H9 (cell line): ENCODE measurements around the gene MCF2L. TPM values are rescaled to one million over a fixed set of nuclear protein-coding genes. Genes with fewer than 3 reads are reported as not detected.

Experiments
- DNase-seq: peaks from one replicate; pipeline ENCODE4 v3.0.0-alpha.2; 2017
- H2AFZ ChIP-seq: one replicate; pipeline ENCODE4 v1.6.1; 2013; ENCODE audit warnings: mild to moderate bottlenecking, low read length, control low read depth, moderate library complexity
- H2AK5ac ChIP-seq: 2 replicates; pipeline ENCODE4 v1.6.1; 2013; ENCODE audit warnings: low read length, control low read depth, mixed read lengths; ENCODE audit not compliant: insufficient read length
- H2BK120ac ChIP-seq: one replicate; pipeline ENCODE4 v1.6.1; 2013; ENCODE audit warnings: low read depth, mild to moderate bottlenecking, low read length, control low read depth, inconsistent platforms; ENCODE audit not compliant: poor library complexity, severe bottlenecking
- H2BK12ac ChIP-seq: 2 replicates; pipeline ENCODE4 v1.6.1; 2013; ENCODE audit warnings: low read length, control low read depth, mixed read lengths, low read depth; ENCODE audit not compliant: insufficient read length
- H2BK15ac ChIP-seq: 2 replicates; pipeline ENCODE4 v1.6.1; 2013; ENCODE audit warnings: low read depth, low read length, control low read depth
- H2BK20ac ChIP-seq: one replicate; pipeline ENCODE4 v1.6.1; 2013; ENCODE audit warnings: low read depth, mild to moderate bottlenecking, low read length, control low read depth, inconsistent platforms; ENCODE audit not compliant: poor library complexity, severe bottlenecking
- H2BK5ac ChIP-seq: 2 replicates; pipeline ENCODE4 v1.6.1; 2013; ENCODE audit warnings: low read length, control low read depth, mixed read lengths; ENCODE audit not compliant: insufficient read length
- H3K14ac ChIP-seq: 2 replicates; pipeline ENCODE4 v1.6.1; 2013; ENCODE audit warnings: low read length, control low read depth; ENCODE audit not compliant: insufficient read depth
- H3K18ac ChIP-seq: 2 replicates; pipeline ENCODE4 v1.6.1; 2013; ENCODE audit warnings: low read depth, mild to moderate bottlenecking, mixed read lengths, low read length, control low read depth; ENCODE audit not compliant: insufficient read length
- H3K23ac ChIP-seq: 2 replicates; pipeline ENCODE4 v1.6.1; 2013; ENCODE audit warnings: low read length, control low read depth, mixed read lengths, low read depth; ENCODE audit not compliant: insufficient read length
- H3K23me2 ChIP-seq: 2 replicates; pipeline ENCODE4 v1.6.1; 2013; ENCODE audit warnings: low read depth, mild to moderate bottlenecking, mixed read lengths, low read length, control low read depth; ENCODE audit not compliant: insufficient read length, poor library complexity, severe bottlenecking
- H3K27ac ChIP-seq: 2 replicates; pipeline ENCODE4 v1.5.1; 2013; ENCODE audit warnings: low read length, control low read depth, mixed read lengths, low read depth; ENCODE audit not compliant: insufficient read length
- H3K27me3 ChIP-seq: 2 replicates; pipeline ENCODE4 v1.6.1; 2013; ENCODE audit warnings: low read length, control low read depth, inconsistent platforms; ENCODE audit not compliant: insufficient read depth
- H3K4ac ChIP-seq: 2 replicates; pipeline ENCODE4 v1.6.1; 2013; ENCODE audit warnings: low read depth, mild to moderate bottlenecking, control low read depth, inconsistent platforms, low read length, moderate library complexity
- H3K4me1 ChIP-seq: 2 replicates; pipeline ENCODE4 v1.6.1; 2013; ENCODE audit warnings: low read length, control low read depth, inconsistent platforms; ENCODE audit not compliant: insufficient read depth
- H3K4me2 ChIP-seq: 2 replicates; pipeline ENCODE4 v1.6.1; 2013; ENCODE audit warnings: low read length, control low read depth, mixed read lengths; ENCODE audit not compliant: insufficient read length, insufficient read depth
- H3K56ac ChIP-seq: 2 replicates; pipeline ENCODE4 v1.6.1; 2013; ENCODE audit warnings: low read depth, mild to moderate bottlenecking, mixed read lengths, low read length, control low read depth; ENCODE audit not compliant: insufficient read length
- H3K79me1 ChIP-seq: 2 replicates; pipeline ENCODE4 v1.6.1; 2013; ENCODE audit warnings: low read depth, mild to moderate bottlenecking, moderate library complexity, low read length, control low read depth, inconsistent platforms; ENCODE audit not compliant: insufficient read depth, poor library complexity, severe bottlenecking
- H3K79me2 ChIP-seq: 2 replicates; pipeline ENCODE4 v1.6.1; 2013; ENCODE audit warnings: low read length, control low read depth, inconsistent platforms; ENCODE audit not compliant: insufficient read depth
- H3K9ac ChIP-seq: 2 replicates; pipeline ENCODE4 v1.6.1; 2013; ENCODE audit warnings: low read length, control low read depth, mixed read lengths; ENCODE audit not compliant: insufficient read length; ENCODE audit errors: extremely low read depth
- H3K9me3 ChIP-seq: one replicate; pipeline ENCODE4 v1.6.1; 2013; ENCODE audit warnings: low read depth, low read length, inconsistent platforms; ENCODE audit not compliant: control insufficient read depth
- H3T11ph ChIP-seq: one replicate; pipeline ENCODE4 v1.6.1; 2013; ENCODE audit warnings: mild to moderate bottlenecking, low read length, control low read depth, inconsistent platforms
- H4K20me1 ChIP-seq: one replicate; pipeline ENCODE4 v1.6.1; 2013; ENCODE audit not compliant: control insufficient read depth, insufficient read length, insufficient read depth
- H4K5ac ChIP-seq: 2 replicates; pipeline ENCODE4 v1.6.1; 2013; ENCODE audit warnings: low read depth, mild to moderate bottlenecking, mixed read lengths, low read length, control low read depth; ENCODE audit not compliant: insufficient read length
- H4K8ac ChIP-seq: replicated peaks from 2 replicates; pipeline ENCODE4 v1.6.1; 2013; ENCODE audit warnings: low read length, control low read depth, mixed read lengths, low read depth; ENCODE audit not compliant: insufficient read length
- H4K91ac ChIP-seq: 2 replicates; pipeline ENCODE4 v1.6.1; 2013; ENCODE audit warnings: low read depth, mild to moderate bottlenecking, moderate library complexity, mixed read lengths, low read length, control low read depth; ENCODE audit not compliant: insufficient read length
- H3K27ac Mint-ChIP-seq, 3 experiments: 2 replicates in 2 of 3; 3 replicates in 1 of 3; pipeline ENCODE4 v1.8.0; 2020 to 2021; ENCODE audit warnings: mixed read lengths in 3 of 3, mild to moderate bottlenecking in 1 of 3, moderate library complexity in 1 of 3
- H3K27me3 Mint-ChIP-seq: 2 replicates; pipeline ENCODE4 v1.8.0; 2021; ENCODE audit warnings: low read depth, mild to moderate bottlenecking, moderate library complexity, mixed read lengths
- H3K36me3 Mint-ChIP-seq, 3 experiments: 2 replicates in 2 of 3; 3 replicates in 1 of 3; pipeline ENCODE4 v1.8.0; 2020 to 2021; ENCODE audit warnings: low read depth in 3 of 3, mixed read lengths in 3 of 3; ENCODE audit not compliant: insufficient read depth in 1 of 3
- H3K4me1 Mint-ChIP-seq, 2 experiments: 2 replicates each; pipeline ENCODE4 v1.8.0; 2020; ENCODE audit warnings: mixed read lengths in 2 of 2
- H3K4me3 Mint-ChIP-seq, 2 experiments: 2 replicates in 1 of 2; 3 replicates in 1 of 2; pipeline ENCODE4 v1.8.0; 2020 to 2021; ENCODE audit warnings: mild to moderate bottlenecking in 2 of 2, mixed read lengths in 2 of 2, moderate library complexity in 1 of 2
- H3K9me3 Mint-ChIP-seq, 2 experiments: 2 replicates in 1 of 2; 3 replicates in 1 of 2; pipeline ENCODE4 v1.8.0; 2020; ENCODE audit warnings: mild to moderate bottlenecking in 2 of 2, mixed read lengths in 2 of 2, moderate library complexity in 1 of 2
- CTCF ChIP-seq: fragments of 200-600 bp; sonication (generic); conservative IDR thresholded peaks from 3 replicates; pipeline ENCODE4 v1.8.0; 2021; ENCODE audit warnings: antibody characterized with exemption, mild to moderate bottlenecking
- WGBS: extraction: QIAGEN DNeasy Blood & Tissue Kit; methylation state at CpG from one replicate; pipeline ENCODE4 v1.1.7; 2013; ENCODE audit warnings: missing lambda C conversion rate, low lambda C conversion rate, mixed read lengths; ENCODE audit not compliant: insufficient read length; ENCODE audit errors: extremely low coverage; 5-methylcytosine and 5-hydroxymethylcytosine counted together
- total RNA-seq: library from RNA; stranded (reverse); gene quantifications from 2 replicates; pipeline ENCODE4 v1.2.1, GENCODE V29; 2021

MCF2L gene
- total RNA-seq, 1 experiment from 2014 or later: 18.5 TPM

GRCh38 chr13:113058129-113058987 is 89.3 kb downstream of the MCF2L start:
- H3K4me1 ChIP-seq: no peaks in the 10 kb centered on the region; the same call in 1 of the 2 replicates
- no peaks in the 10 kb centered on the region for H3K27me3 ChIP-seq
- H3K79me1 ChIP-seq: no peaks in the 10 kb centered on the region
- H3K4ac ChIP-seq: no peak overlapping the region
- no peak overlapping the region for H3T11ph ChIP-seq
- H3K56ac ChIP-seq: no peak overlapping the region
- Mint-ChIP-seq H3K4me3 (no peak overlapping the region), H3K9me3 (no peaks in the 10 kb centered on the region), H3K4me1 (peaks cover 5 to 9% of the 10 kb centered on the region in 2 experiments), H3K27ac (no peak overlapping the region), H3K27me3 (no peaks in the 10 kb centered on the region; the same call in 1 of the 2 replicates), H3K36me3 (no peaks in the 10 kb centered on the region)
- H2BK20ac ChIP-seq: no peak overlapping the region
- no peak overlapping the region for H4K5ac ChIP-seq
- no peak overlapping the region for H2BK12ac ChIP-seq
- no peak overlapping the region for H3K23ac ChIP-seq
- no peak overlapping the region for H2BK120ac ChIP-seq
- no peak overlapping the region for H4K8ac ChIP-seq
- no peak overlapping the region for H3K4me2 ChIP-seq
- no peak overlapping the region for H3K18ac ChIP-seq
- no CpG with 5 or more reads among the region's 21 CpGs for WGBS
- H2BK5ac ChIP-seq: no peak overlapping the region
- no peaks in the 10 kb centered on the region for H3K79me2 ChIP-seq
- H3K23me2 ChIP-seq: no peaks in the 10 kb centered on the region
- peaks cover 5% of the 10 kb centered on the region for H4K20me1 ChIP-seq
- H3K9me3 ChIP-seq: no peaks in the 10 kb centered on the region
- no peak overlapping the region for H2BK15ac ChIP-seq
- no peak overlapping the region for H3K27ac ChIP-seq
- no peak for DNase-seq
- H2AFZ ChIP-seq: no peak overlapping the region
- H3K9ac ChIP-seq: no peak overlapping the region
- TF ChIP-seq CTCF: no peak
- no peak overlapping the region for H3K14ac ChIP-seq
- H2AK5ac ChIP-seq: no peak overlapping the region
- no peak overlapping the region for H4K91ac ChIP-seq
